T-cell (primary cell): ENCODE results near the gene SAMD4A. TPM values are rescaled to one million over a fixed set of nuclear protein-coding genes. Genes with fewer than 3 reads are reported as not detected.

ENCODE experiments used
- ATAC-seq, 4 experiments: fragments of 200-7000 bp in 3 of 4; fragments of 150-1000 bp in 1 of 4; cut with Tn5 transposase; replicated peaks in 1 of 4; 1 replicate in 3 of 4; 2 replicates in 1 of 4; pipeline ENCODE4 v1.10.0; 2021; ENCODE audit warnings: moderate library complexity in 3 of 4, mild to moderate bottlenecking in 2 of 4, moderate number of reproducible peaks in 1 of 4
- CTCF ChIA-PET, 2 donors: fragments of 300-600 bp; sonication (Branson Sonifier 250); formaldehyde crosslinking; loops; one replicate each; lab custom pipeline; 2022; ENCODE audit warnings: antibody characterized with exemption in 2 of 2; lab: Charles Lee
- POLR2A ChIA-PET, 2 donors: fragments of 300-600 bp; sonication (Branson Sonifier 250); formaldehyde crosslinking; loops; one replicate each; lab custom pipeline; 2022; ENCODE audit warnings: antibody characterized with exemption in 2 of 2; lab: Charles Lee
- DNase-seq, 35 experiments: peaks; one replicate each; pipeline versions ENCODE4 v3.0.0 to v3.0.0-alpha.2; 2013 to 2023
- H3K27ac ChIP-seq: one replicate; pipeline ENCODE4 v1.5.1; 2013; ENCODE audit warnings: low read length
- H3K27me3 ChIP-seq, 2 experiments: replicated peaks in 1 of 2; 1 replicate in 1 of 2; 2 replicates in 1 of 2; pipeline versions ENCODE4 v1.6.1 to v1.7.0; 2013; ENCODE audit warnings: low read length in 1 of 2, mixed read lengths in 1 of 2; ENCODE audit not compliant: control insufficient read depth in 2 of 2, insufficient read depth in 2 of 2; ENCODE audit errors: extremely low read depth in 1 of 2
- H3K36me3 ChIP-seq, 2 donors: 1 replicate in 1 of 2; 2 replicates in 1 of 2; pipeline versions ENCODE4 v1.6.1 to v1.7.0; 2013; ENCODE audit warnings: low read length in 1 of 2; ENCODE audit not compliant: control insufficient read depth in 2 of 2, insufficient read depth in 1 of 2; ENCODE audit errors: extremely low read depth in 1 of 2
- H3K4me1 ChIP-seq, 2 experiments: 1 replicate in 1 of 2; 2 replicates in 1 of 2; pipeline versions ENCODE4 v1.6.1 to v1.7.0; 2013; ENCODE audit warnings: low read length in 2 of 2, mixed read lengths in 1 of 2; ENCODE audit not compliant: insufficient read depth in 2 of 2, control insufficient read depth in 1 of 2; ENCODE audit errors: extremely low read depth in 1 of 2
- H3K4me3 ChIP-seq, 2 donors: 1 replicate in 1 of 2; 2 replicates in 1 of 2; pipeline versions ENCODE4 v1.5.1 to v1.7.0; 2013; ENCODE audit warnings: mild to moderate bottlenecking in 2 of 2, low read length in 1 of 2, moderate library complexity in 1 of 2; ENCODE audit not compliant: control insufficient read depth in 1 of 2; ENCODE audit errors: extremely low read depth in 1 of 2
- H3K9me3 ChIP-seq: 2 replicates; pipeline ENCODE4 v1.7.0; 2013
- H3K27ac Mint-ChIP-seq, 2 donors: one replicate each; pipeline ENCODE4 v1.8.0; 2020 to 2021; ENCODE audit warnings: mild to moderate bottlenecking in 2 of 2, mixed read lengths in 2 of 2
- H3K27me3 Mint-ChIP-seq, 2 donors: one replicate each; pipeline ENCODE4 v1.8.0; 2021 to 2022; ENCODE audit warnings: mixed read lengths in 2 of 2
- H3K36me3 Mint-ChIP-seq: one replicate; pipeline ENCODE4 v1.8.0; 2021; ENCODE audit warnings: mixed read lengths
- H3K4me1 Mint-ChIP-seq, 3 donors: one replicate each; pipeline ENCODE4 v1.8.0; 2020 to 2022; ENCODE audit warnings: mixed read lengths in 3 of 3, mild to moderate bottlenecking in 1 of 3
- H3K4me3 Mint-ChIP-seq, 3 donors: one replicate each; pipeline ENCODE4 v1.8.0; 2020 to 2022; ENCODE audit warnings: mild to moderate bottlenecking in 3 of 3, mixed read lengths in 3 of 3, moderate library complexity in 3 of 3
- H3K9me3 Mint-ChIP-seq, 3 donors: one replicate each; pipeline ENCODE4 v1.8.0; 2020 to 2022; ENCODE audit warnings: mixed read lengths in 3 of 3
- WGBS: methylation state at CpG from one replicate; pipeline ENCODE4 v1.1.5; 2013; ENCODE audit warnings: missing lambda C conversion rate; ENCODE audit not compliant: insufficient coverage; 5-methylcytosine and 5-hydroxymethylcytosine counted together
- total RNA-seq, 35 experiments: library from RNA in 6 of 35; stranded (reverse) in 6 of 35; fragments of 120-200 nt in 1 of 35; gene quantifications; one replicate each; pipeline versions ENCODE4 v1.2.1 to v1.2.4 and lab custom pipeline; 2013 to 2026

SAMD4A gene
- total RNA-seq (1 to 10 TPM; 1.2 to 3.9 (median 1.3) TPM), total RNA-seq (lab: John Stamatoyannopoulos, UW) (0.92 to 162 (median 9.4) reads per million in 29 experiments)
- total RNA-seq (2013) = 0.79 TPM

GRCh38 chr14:54566410-54567223 lies at the start of gene SAMD4A:
Gene SAMD4A, plus strand, starts transcription at chr14:54567128. Its CDS starts 789 bp downstream, at chr14:54567917.
- no peaks in the 10 kb centered on the region for H3K9me3 ChIP-seq
- ATAC-seq (peak; percentile 20 to 46 (median 30)), DNase-seq (peak; percentile 17 to 69 (median 49))
- Mint-ChIP-seq H3K27ac (peak within 1 kb of the TSS; percentile 46 to 89), H3K27me3 (peaks cover 0 to 10% of the 10 kb centered on the region in 2 donors), H3K9me3 (no peaks in the 10 kb centered on the region), H3K36me3 (no peaks in the 10 kb centered on the region), H3K4me3 (peak within 1 kb of the TSS; percentile 90 to 97 (median 91)), H3K4me1 (peaks cover 13 to 21% (median 15%) of the 10 kb centered on the region in 3 donors)
- peaks cover 6 to 32% of the 10 kb centered on the region in 2 experiments for H3K27me3 ChIP-seq
- H3K27ac ChIP-seq = peak within 1 kb of the TSS; percentile 23
- H3K36me3 ChIP-seq = no peaks in the 10 kb centered on the region
- CTCF ChIA-PET = interaction anchor here (0.5 to 5.7 kb wide), 12 partner anchors 12 to 865 kb away, joined by 3 to 64 read pairs (median 4); no protein-coding TSS in a partner anchor
- H3K4me1 ChIP-seq = peaks cover 6 to 33% of the 10 kb centered on the region in 2 experiments
- WGBS = 1% methylated on average over 84 of the region's 91 CpGs
- POLR2A ChIA-PET = interaction anchor here (0.5 to 1.2 kb wide), 5 partner anchors 57 to 245 kb away, joined by 3 to 6 read pairs (median 4); partner anchors contain the start of gene CGRRF1 (in 1 of the 2)
- peak within 1 kb of the TSS; percentile 68 to 95 for H3K4me3 ChIP-seq

- Mint-ChIP-seq H3K4me1 (peaks cover 6 to 15% (median 7%) of the 10 kb centered on the region in 3 donors), H3K4me3 (no peak overlapping the region), H3K27me3 (no peaks in the 10 kb centered on the region), H3K36me3 (peaks cover 43% of the 10 kb centered on the region), H3K9me3 (no peaks in the 10 kb centered on the region), H3K27ac (no peak overlapping the region)
- POLR2A ChIA-PET = no interaction called here
- CTCF ChIA-PET = no interaction called here
- Histone ChIP-seq H3K27me3 (no peaks in the 10 kb centered on the region), H3K4me3 (no peak overlapping the region), H3K36me3 (peaks cover 5 to 37% of the 10 kb centered on the region in 2 donors), H3K4me1 (no peaks in the 10 kb centered on the region), H3K9me3 (no peaks in the 10 kb centered on the region), H3K27ac (no peak overlapping the region)
- ATAC-seq (no peak), DNase-seq (no peak)
- WGBS = no CpG with 5 or more reads among the region's 4 CpGs
Measured at GRCh38 chr14:54524410-54524809, 42.5 kb upstream of the SAMD4A start.

- Histone ChIP-seq H3K36me3 (peaks cover 5 to 29% of the 10 kb centered on the region in 2 donors), H3K9me3 (no peaks in the 10 kb centered on the region), H3K27ac (no peak overlapping the region), H3K4me3 (no peak overlapping the region), H3K27me3 (no peaks in the 10 kb centered on the region), H3K4me1 (no peaks in the 10 kb centered on the region)
- whole genome bisulfite sequencing = no CpG with 5 or more reads among the region's 2 CpGs
- Mint-ChIP-seq H3K27ac (no peak overlapping the region), H3K36me3 (peaks cover 38% of the 10 kb centered on the region), H3K27me3 (no peaks in the 10 kb centered on the region), H3K9me3 (no peaks in the 10 kb centered on the region), H3K4me3 (no peak overlapping the region), H3K4me1 (peaks cover 0 to 5% (median 0%) of the 10 kb centered on the region in 3 donors)
- no peak for DNase-seq
- CTCF ChIA-PET = no interaction called here
- POLR2A ChIA-PET = no interaction called here
- no peak for ATAC-seq
Measured at GRCh38 chr14:54528973-54529372, 38.0 kb upstream of the SAMD4A start.

- H3K36me3 ChIP-seq = peaks cover 4 to 24% of the 10 kb centered on the region in 2 donors
- H3K4me1 Mint-ChIP-seq = peaks cover 0 to 5% (median 0%) of the 10 kb centered on the region in 3 donors
- H3K27me3 Mint-ChIP-seq = no peaks in the 10 kb centered on the region
- ChIA-PET CTCF (interaction anchor here in 1 of 2 donors (0.6 kb wide), 1 partner anchor 302 kb away, joined by 3 read pairs; no protein-coding TSS in a partner anchor), POLR2A (interaction anchor here in 1 of 2 donors (0.6 kb wide), 1 partner anchor 1964 kb away, joined by 3 read pairs; no protein-coding TSS in a partner anchor)
- H3K36me3 Mint-ChIP-seq = peaks cover 37% of the 10 kb centered on the region
- no peaks in the 10 kb centered on the region for H3K27me3 ChIP-seq
- H3K9me3 ChIP-seq = no peaks in the 10 kb centered on the region
- no CpG with 5 or more reads among the region's 1 CpG for WGBS
- H3K4me1 ChIP-seq = no peaks in the 10 kb centered on the region
- no peak overlapping the region for H3K4me3 Mint-ChIP-seq
- H3K4me3 ChIP-seq = no peak overlapping the region
- H3K9me3 Mint-ChIP-seq = no peaks in the 10 kb centered on the region
- H3K27ac Mint-ChIP-seq = no peak overlapping the region
- H3K27ac ChIP-seq = no peak overlapping the region
- DNase-seq (no peak), ATAC-seq (no peak)
Measured at GRCh38 chr14:54529811-54530210, 37.1 kb upstream of the SAMD4A start.

- Histone ChIP-seq H3K4me3 (no peak overlapping the region), H3K4me1 (no peaks in the 10 kb centered on the region), H3K27me3 (no peaks in the 10 kb centered on the region), H3K36me3 (peaks cover 0 to 16% of the 10 kb centered on the region in 2 donors), H3K27ac (no peak overlapping the region), H3K9me3 (no peaks in the 10 kb centered on the region)
- WGBS = no CpG with 5 or more reads among the region's 3 CpGs
- H3K4me1 Mint-ChIP-seq = peaks cover 0 to 2% (median 0%) of the 10 kb centered on the region in 3 donors
- ChIA-PET CTCF (interaction anchor here (0.5 to 0.8 kb wide), 2 partner anchors 12 to 31 kb away, joined by 4 read pairs; no protein-coding TSS in a partner anchor), POLR2A (interaction anchor here in 1 of 2 donors (0.6 kb wide), 1 partner anchor 18 kb away, joined by 5 read pairs; no protein-coding TSS in a partner anchor)
- peaks cover 42% of the 10 kb centered on the region for H3K36me3 Mint-ChIP-seq
- H3K9me3 Mint-ChIP-seq = no peaks in the 10 kb centered on the region
- no peaks in the 10 kb centered on the region for H3K27me3 Mint-ChIP-seq
- ATAC-seq (no peak), DNase-seq (no peak)
- H3K4me3 Mint-ChIP-seq = no peak overlapping the region
- no peak overlapping the region for H3K27ac Mint-ChIP-seq
Measured at GRCh38 chr14:54532111-54533012, 34.6 kb upstream of the SAMD4A start.
